AG04450 (cell line): ENCODE data around the gene FOXP2. TPM values are rescaled to one million over a fixed set of nuclear protein-coding genes. Genes with fewer than 3 reads are reported as not detected.

ENCODE experiments used
- CTCF ChIA-PET: fragments of 300-600, 350-600 bp; formaldehyde crosslinking; extraction: SDS; loops from one replicate; lab custom pipeline; 2022; ENCODE audit warnings: antibody characterized with exemption, inconsistent platforms; lab: Charles Lee
- POLR2A ChIA-PET: fragments of 350-600 bp; formaldehyde crosslinking; extraction: SDS; loops from one replicate; lab custom pipeline; 2021; ENCODE audit warnings: antibody characterized with exemption, inconsistent platforms; lab: Yijun Ruan, JAX
- DNase-seq: peaks from one replicate; pipeline ENCODE4 v3.0.0-alpha.2; 2011; ENCODE audit warnings: low read depth, low spot score
- H3K27ac ChIP-seq: one replicate; pipeline ENCODE4 v1.5.1; 2012; ENCODE audit warnings: low read depth, low read length, control low read depth
- H3K27me3 ChIP-seq: one replicate; pipeline ENCODE4 v1.6.0; 2012; ENCODE audit warnings: low read length; ENCODE audit not compliant: control insufficient read depth, insufficient read depth
- H3K4me3 ChIP-seq: 2 replicates; pipeline ENCODE4 v1.5.1; 2011; ENCODE audit warnings: mild to moderate bottlenecking, low read depth, low read length, control low read depth
- H3K9me3 ChIP-seq: 2 replicates; pipeline ENCODE4 v1.5.1; 2012; ENCODE audit warnings: low read length; ENCODE audit not compliant: control insufficient read depth, insufficient read depth
- polyA plus RNA-seq: library from polyadenylated mRNA; depleted of rRNA; stranded (reverse); fragments of >200 nt; gene quantifications from 2 replicates; pipeline ENCODE4 v1.2.3, GENCODE V29; 2011
- TF ChIP-seq, protein P1 (sequence below): IDR thresholded peaks from 2 replicates; pipeline ENCODE4 v1.5.1; 2011; ENCODE audit warnings: low read depth, low read length, control low read depth, inconsistent platforms

FOXP2 gene
- polyA plus RNA-seq, 1 experiment = 2.8 TPM

DNA sequence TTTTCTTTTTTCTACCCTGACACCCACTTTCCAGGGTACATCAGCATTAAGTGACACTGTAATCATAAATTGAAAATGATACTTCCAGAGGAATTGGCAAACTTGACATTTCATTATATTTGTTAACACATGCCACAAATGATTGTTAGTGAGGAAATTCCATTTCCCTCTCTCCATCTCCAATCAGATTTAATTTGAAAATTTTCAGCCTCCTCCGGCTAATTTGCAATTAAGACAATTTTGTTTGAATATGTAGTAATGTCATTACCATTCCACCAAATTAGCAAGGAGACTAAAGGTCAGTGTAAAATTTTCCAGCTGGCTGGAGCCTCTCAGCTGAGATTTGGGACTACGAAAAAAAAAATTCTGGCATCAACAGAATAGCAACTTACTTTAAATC, 242.7 kb downstream of the FOXP2 start:
- no peaks in the 10 kb centered on the region for H3K27me3 ChIP-seq
- no peak overlapping the region for H3K27ac ChIP-seq
- no peaks in the 10 kb centered on the region for H3K9me3 ChIP-seq
- CTCF ChIA-PET = interaction anchor here (0.9 kb wide), 1 partner anchor 14 kb away, joined by 3 read pairs; no protein-coding TSS in a partner anchor
- TF ChIP-seq, protein P1, sequence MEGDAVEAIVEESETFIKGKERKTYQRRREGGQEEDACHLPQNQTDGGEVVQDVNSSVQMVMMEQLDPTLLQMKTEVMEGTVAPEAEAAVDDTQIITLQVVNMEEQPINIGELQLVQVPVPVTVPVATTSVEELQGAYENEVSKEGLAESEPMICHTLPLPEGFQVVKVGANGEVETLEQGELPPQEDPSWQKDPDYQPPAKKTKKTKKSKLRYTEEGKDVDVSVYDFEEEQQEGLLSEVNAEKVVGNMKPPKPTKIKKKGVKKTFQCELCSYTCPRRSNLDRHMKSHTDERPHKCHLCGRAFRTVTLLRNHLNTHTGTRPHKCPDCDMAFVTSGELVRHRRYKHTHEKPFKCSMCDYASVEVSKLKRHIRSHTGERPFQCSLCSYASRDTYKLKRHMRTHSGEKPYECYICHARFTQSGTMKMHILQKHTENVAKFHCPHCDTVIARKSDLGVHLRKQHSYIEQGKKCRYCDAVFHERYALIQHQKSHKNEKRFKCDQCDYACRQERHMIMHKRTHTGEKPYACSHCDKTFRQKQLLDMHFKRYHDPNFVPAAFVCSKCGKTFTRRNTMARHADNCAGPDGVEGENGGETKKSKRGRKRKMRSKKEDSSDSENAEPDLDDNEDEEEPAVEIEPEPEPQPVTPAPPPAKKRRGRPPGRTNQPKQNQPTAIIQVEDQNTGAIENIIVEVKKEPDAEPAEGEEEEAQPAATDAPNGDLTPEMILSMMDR = no peak
- POLR2A ChIA-PET = no interaction called here
- DNase-seq = no peak
- H3K4me3 ChIP-seq = no peak overlapping the region

DNA sequence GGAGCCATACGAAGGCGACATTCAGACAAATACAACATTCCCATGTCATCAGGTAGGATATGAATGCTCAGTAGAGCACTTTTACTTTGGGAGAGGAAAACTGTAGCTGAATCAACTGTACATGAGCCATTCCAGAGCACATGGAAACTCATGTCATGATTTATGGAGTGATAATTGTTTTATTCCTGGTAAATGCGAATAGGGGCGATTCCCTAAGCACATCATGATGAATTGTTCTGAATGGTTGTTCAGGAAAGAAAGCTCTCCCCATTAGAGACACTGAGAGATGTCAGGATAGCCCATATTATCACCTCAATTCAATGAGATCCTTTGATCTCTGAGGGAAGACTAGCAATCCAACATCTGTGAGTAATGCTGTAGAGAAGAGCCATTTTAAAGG, 243.6 kb downstream of the FOXP2 start:
- CTCF ChIA-PET = no interaction called here
- Histone ChIP-seq H3K27ac (no peak overlapping the region), H3K9me3 (no peaks in the 10 kb centered on the region), H3K4me3 (no peak overlapping the region), H3K27me3 (no peaks in the 10 kb centered on the region)
- no peak for DNase-seq
- TF ChIP-seq, protein P1 = no peak
- POLR2A ChIA-PET = no interaction called here

DNA sequence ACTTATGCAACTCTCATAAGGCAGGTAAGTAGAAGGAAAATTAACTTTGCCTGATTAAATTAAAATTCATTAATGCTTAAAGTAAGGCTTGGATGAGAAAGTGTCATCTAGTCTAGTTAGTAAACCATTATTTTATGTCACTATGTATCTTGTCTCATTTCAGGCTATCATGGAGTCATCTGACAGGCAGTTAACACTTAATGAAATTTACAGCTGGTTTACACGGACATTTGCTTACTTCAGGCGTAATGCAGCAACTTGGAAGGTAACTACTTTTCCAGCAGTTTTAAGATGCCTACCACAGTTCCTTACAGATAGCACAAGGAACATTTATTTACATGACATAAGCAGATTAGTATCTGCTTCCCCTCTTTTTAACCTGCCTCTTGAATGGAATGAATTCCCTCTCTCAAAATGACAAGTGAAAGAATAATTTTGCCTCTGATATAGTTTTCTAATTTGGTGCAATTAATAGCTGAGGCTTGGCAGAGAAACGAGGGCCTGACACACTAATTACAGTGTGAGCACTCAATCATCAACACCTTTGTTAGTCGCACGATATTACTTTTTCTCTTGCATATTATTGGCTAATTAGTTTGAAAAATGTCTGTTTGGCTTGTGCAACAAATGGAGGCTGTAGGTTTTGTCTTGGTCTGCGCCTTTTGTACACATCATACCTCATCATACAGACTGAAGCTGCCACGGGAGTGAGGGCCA, 245.0 kb downstream of the FOXP2 start:
- H3K27ac ChIP-seq = no peak overlapping the region
- no peak for DNase-seq
- no peak overlapping the region for H3K4me3 ChIP-seq
- ChIA-PET CTCF (interaction anchor here (1.6 kb wide), 1 partner anchor 1192 kb away, joined by 4 read pairs; no protein-coding TSS in a partner anchor), POLR2A (no interaction called here)
- no peaks in the 10 kb centered on the region for H3K27me3 ChIP-seq
- TF ChIP-seq, protein P1 = no peak
- H3K9me3 ChIP-seq = no peaks in the 10 kb centered on the region

DNA sequence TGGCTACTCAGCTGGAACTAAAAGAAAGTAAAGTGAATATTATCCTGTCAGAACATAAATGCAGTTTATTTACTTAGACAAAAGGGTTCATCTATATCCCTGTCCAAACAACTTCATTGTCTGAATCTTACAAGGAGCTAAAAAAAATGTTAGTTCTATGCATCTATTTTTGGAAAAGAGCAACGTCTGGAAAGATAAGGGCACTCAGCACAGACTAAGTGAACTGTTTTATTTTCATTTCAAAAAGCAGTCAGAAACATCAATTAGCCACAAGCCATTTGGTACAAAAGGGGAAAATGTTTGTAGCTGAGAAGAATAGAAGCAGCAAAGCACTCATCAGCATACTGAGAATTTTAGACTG, 245.5 kb downstream of the FOXP2 start:
- CTCF ChIA-PET = interaction anchor here (1.6 kb wide), 1 partner anchor 1191 kb away, joined by 4 read pairs; no protein-coding TSS in a partner anchor
- POLR2A ChIA-PET = no interaction called here
- Histone ChIP-seq H3K9me3 (no peaks in the 10 kb centered on the region), H3K27ac (no peak overlapping the region), H3K27me3 (no peaks in the 10 kb centered on the region), H3K4me3 (no peak overlapping the region)
- TF ChIP-seq, protein P1 = no peak
- no peak for DNase-seq

DNA sequence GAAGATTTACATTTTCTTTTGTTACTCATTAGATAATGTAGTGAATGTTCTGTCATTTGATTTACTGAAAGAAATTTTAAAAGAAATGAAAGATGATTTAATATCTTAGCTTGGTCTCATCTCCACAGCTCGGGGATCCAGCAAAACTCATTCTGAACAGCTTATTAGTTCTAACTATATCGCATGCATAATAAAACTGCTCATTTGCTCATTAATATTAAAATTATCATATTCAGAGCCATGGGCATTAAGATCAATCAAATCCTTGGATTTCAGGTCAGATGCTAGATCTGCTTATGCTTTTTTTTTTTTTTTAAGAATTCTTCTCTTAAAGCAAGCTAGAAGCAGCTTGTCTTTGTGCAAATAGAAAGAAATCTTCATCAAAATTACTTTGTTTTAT, 246.1 kb downstream of the FOXP2 start:
- ChIA-PET POLR2A (no interaction called here), CTCF (interaction anchor here (1.5 to 1.6 kb wide), 2 partner anchors 234 to 1191 kb away, joined by 4 to 7 read pairs; no protein-coding TSS in a partner anchor)
- DNase-seq = no peak
- Histone ChIP-seq H3K27me3 (no peaks in the 10 kb centered on the region), H3K27ac (no peak overlapping the region), H3K9me3 (no peaks in the 10 kb centered on the region), H3K4me3 (no peak overlapping the region)
- TF ChIP-seq, protein P1 = no peak
